HG03469 (cell line): ENCODE results near the gene PIK3C2G.

Experiments used
- ATAC-seq: cut with Tn5 transposase; IDR thresholded peaks from one replicate; pipeline ENCODE4 v1.9.1; 2021; ENCODE audit warnings: mild to moderate bottlenecking, moderate library complexity, moderate number of reproducible peaks; ENCODE audit not compliant: unreplicated experiment

PIK3C2G gene

GRCh38 chr12:18339633-18340032 lies 78.3 kb downstream of the PIK3C2G start:
- ATAC-seq: no peak

DNA sequence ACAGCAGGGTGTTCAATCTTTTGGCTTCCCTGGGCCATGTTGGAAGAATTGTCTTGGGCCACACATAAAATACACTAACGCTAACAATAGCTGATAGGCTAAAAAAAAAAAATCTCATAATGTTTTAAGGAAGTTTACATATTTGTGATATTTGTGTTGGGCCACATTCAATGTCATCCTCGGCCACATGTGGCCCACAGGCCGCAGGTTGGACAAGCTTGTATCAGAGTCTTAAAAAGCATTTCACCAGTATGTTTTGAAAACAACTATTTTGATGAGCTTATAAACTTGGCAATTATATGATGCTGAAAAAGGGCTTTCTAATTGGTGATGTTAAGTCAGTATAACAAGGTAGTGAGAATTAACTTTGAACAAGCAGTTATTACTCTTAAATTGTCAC lies 78.9 kb downstream of the PIK3C2G start:
- ATAC-seq: no peak

DNA sequence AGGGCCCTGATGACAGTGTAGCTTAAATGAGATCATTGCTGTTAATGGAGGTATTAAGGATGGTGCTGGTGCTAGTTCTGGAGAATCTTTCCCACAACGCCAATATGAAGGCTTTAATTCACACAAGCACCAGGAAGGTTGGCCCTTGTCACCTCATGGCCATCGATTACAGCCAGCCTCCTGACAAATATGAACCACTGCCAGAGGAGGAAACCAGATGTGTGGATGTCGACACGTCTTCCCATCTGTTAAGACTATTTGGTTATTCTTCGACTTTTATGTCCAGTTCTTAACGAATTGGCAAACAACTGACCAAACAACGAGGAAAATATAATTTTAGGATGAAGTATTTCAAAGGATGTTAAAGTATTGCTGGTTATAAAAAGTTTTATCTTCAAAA lies 79.5 kb downstream of the PIK3C2G start:
- no peak for ATAC-seq

GRCh38 chr12:18343708-18344107 lies 82.4 kb downstream of the PIK3C2G start:
- no peak for ATAC-seq

DNA sequence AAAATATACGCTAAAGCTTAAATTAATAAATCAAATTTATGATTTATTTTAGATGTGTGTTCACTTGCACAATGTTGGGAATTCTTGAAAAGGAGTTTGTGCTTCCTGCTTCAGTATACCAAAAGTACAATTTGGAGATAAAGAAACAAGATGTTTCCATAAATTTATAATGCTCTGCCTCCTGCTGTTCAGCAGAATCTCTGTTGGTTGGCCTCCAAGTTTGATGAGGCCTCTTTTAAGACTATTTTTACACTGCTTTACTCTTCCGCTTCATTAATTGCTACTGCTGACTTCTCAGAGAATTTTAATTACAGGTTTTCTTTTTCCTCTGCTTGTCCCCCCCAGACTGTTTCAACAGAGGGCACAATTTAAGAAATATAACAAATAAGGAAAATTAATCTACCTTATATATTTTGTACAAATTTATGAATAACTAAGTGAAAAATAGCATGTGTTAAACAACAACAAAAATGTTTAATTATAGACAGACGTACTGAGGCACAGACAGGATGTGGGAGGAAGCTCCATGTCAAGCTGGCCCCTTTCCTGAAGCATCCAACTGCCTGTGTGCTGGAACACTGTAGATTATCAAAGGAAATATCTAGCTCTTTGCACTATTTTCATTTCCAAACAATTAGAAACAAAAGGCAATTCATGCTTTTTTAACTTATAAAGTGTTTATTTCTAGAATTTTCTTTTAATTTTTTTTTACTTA lies 83.9 kb downstream of the PIK3C2G start:
- ATAC-seq: no peak

DNA sequence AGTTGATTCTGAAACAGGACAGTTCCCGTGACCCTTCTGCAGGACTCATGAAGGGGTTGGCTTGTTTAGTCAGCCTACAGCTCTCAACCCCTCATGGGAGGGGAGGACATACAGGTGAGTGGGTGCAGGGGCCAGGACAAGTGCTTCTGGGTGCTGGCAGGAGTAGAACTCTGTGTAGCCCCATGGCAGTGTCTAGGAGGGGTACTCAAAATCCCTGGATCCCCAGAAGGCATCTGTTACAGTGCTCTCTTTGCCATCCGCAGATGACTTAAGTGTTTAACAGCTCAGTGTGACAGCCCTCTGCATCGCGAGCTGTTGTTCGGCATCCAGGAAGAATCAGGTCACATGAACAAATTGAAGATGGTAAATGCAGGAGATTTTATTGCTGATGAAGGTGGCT lies 91.0 kb downstream of the PIK3C2G start:
- ATAC-seq: no peak

DNA sequence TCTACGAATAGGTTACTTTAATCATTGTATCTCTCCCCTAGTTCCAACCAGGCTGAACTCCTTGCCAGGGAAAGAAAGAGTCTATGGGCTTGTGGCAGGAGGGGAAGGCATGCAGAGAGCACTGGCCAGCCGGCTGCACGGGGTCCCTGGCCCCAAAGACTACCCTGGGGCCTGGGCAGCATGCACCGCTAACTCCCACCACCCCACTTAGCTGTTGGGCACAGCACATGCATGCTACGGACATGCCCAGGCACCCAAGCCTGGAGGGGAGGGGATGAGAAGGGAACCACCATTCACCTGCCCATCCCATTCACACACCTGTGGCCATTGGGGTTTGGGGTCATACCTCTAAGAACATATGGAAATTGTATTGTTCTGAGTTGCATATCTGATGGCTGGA lies 94.1 kb downstream of the PIK3C2G start:
- no peak for ATAC-seq

DNA sequence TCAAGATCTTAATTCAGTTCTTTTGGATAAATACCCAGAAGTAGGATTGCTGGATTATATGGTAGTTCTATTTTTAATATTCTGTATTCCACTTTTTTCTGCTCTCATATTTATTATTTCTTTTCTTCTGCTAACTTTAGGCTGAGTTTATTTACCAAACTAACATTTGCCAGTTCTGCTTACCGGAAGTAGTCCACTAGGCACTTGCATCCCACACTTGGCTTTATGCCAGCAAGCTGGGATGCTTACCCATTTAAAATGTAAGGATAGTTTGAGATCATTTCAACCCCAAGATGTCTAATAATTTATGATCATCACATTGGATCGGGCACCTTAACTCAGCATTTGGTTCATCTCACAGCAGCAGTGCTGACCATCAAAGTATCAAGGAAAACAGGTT lies 96.8 kb downstream of the PIK3C2G start:
- ATAC-seq: no peak

DNA sequence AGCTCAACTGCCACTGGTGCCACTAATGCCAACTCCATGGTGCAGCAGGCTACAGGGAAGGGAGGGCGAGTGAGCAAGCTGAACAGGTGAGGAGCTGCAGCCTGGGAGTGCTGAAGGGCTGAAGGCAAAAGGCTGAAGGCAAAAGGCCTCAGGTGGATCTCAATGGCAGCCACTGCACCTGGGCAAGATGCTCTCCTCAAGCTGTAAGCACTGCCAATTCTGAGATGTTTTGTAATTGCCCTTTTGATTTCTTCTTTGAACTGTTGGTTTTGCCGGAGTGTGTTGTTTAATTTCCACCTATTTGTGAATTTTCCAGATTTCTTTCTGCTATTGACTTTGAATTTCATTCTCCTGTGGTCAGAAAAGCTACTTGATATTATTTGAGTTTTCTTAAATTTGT lies 97.6 kb downstream of the PIK3C2G start:
- ATAC-seq: no peak

DNA sequence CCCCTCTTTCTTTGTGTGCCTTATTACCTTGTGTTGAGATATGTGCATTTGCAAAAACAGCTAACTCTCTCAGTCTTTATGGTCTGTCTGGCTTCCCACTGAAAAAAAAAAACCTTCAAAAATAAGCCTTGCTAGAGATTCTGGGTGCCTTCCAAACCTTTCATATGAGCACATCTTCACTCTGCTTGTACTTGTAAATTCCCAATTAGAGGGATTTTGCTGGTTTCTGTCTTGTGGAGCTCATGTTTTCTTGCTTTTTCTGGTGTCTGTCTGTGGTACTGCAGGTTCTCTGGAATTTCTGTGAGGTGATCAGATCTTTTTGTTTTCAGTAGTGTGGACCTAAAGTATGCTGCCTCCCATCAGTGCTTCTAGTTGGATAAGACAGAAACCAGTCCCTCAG lies 100.1 kb downstream of the PIK3C2G start:
- no peak for ATAC-seq

- ATAC-seq: no peak
These were observed 102.0 kb downstream of the PIK3C2G start for GRCh38 chr12:18363321-18363720.

GRCh38 chr12:18368594-18368993 lies 107.3 kb downstream of the PIK3C2G start:
- ATAC-seq: no peak

- ATAC-seq: no peak
These were observed 111.9 kb downstream of the PIK3C2G start for GRCh38 chr12:18373181-18373580.

GRCh38 chr12:18375131-18375530 lies 113.8 kb downstream of the PIK3C2G start:
- no peak for ATAC-seq

- no peak for ATAC-seq
These were observed 114.3 kb downstream of the PIK3C2G start for GRCh38 chr12:18375583-18375982.

DNA sequence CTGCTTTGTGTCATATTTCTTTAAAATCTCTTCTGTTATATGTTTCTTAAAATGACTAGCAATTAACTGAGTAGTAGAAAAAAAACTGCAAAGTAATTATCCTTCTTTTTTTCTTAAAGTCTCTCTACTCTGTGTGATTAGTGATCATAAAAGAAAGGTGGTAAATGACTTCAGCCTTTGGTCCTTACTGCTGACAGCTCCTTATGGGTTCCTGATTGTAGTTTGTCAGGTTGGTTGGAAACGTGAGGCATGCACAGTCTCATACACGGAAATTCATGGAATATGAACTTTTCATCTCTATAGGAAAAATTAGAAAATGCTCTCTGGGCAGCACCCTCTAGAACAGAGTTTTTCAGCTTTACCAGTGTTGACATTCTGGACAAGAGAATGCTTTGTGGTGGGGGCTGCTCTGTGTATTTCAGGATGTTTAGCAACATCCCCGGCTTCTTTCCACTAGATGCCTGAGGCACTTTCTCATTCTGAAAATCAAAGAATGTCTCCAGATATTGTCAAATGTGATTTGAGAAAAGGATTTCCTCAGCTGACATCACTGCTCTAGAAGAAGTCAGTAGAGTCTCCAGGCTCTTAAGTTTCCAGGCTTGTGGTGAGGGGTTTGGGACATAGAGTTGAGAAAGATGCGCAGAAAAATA lies 121.0 kb downstream of the PIK3C2G start:
- ATAC-seq: no peak

GRCh38 chr12:18383203-18383602 lies 121.9 kb downstream of the PIK3C2G start:
- no peak for ATAC-seq

- no peak for ATAC-seq
These were observed 126.4 kb downstream of the PIK3C2G start for GRCh38 chr12:18387706-18388105.

DNA sequence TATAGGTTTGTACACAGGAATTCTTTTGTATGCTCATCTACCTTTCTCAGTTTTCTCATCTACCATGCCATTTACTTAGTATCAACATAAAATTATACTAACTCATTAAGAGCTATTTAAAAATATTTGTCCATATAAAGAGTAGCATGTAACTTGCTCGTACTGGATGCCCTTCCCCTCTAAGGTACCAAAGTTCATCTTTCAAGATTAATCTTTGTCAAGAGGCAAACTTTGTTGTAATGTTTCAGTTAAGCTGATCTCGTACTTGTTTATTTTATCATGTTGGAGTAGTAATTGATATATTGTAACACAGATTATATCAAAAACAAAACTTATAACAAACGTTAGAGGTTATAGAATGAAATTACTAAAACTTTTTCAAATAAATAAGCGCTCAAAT lies 128.5 kb downstream of the PIK3C2G start:
- no peak for ATAC-seq

GRCh38 chr12:18391151-18391550 lies 129.8 kb downstream of the PIK3C2G start:
- no peak for ATAC-seq

GRCh38 chr12:18394742-18395141 lies 133.4 kb downstream of the PIK3C2G start:
- ATAC-seq: no peak

- ATAC-seq: no peak
These were observed 138.9 kb downstream of the PIK3C2G start for GRCh38 chr12:18400186-18400585.
